Aorta (tissue), 5 donors: ENCODE results near the gene SNX33. TPM values are rescaled to one million over a fixed set of nuclear protein-coding genes. Genes with fewer than 3 reads are reported as not detected.
A peak's percentile ranks its signal among the peaks of the same experiment; 100 is the strongest.

Source experiments
- ATAC-seq: fragments of 200-7000 bp; cut with Tn5 transposase; one replicate; pipeline ENCODE4 v1.9.1; 2022; ENCODE audit warnings: moderate library complexity; ENCODE audit not compliant: low FRiP score
- DNase-seq, 2 donors: peaks; one replicate each; pipeline ENCODE4 v3.0.0-alpha.2; 2020
- H3K27ac ChIP-seq, 2 donors: one replicate each; pipeline ENCODE4 v1.5.1; 2013; ENCODE audit warnings: low read length in 2 of 2, mild to moderate bottlenecking in 2 of 2, moderate library complexity in 2 of 2, control low read depth in 1 of 2, inconsistent platforms in 1 of 2, low read depth in 1 of 2
- H3K27me3 ChIP-seq, 2 donors: one replicate each; pipeline ENCODE4 v1.6.1; 2013; ENCODE audit warnings: control low read depth in 1 of 2, low read length in 1 of 2, mild to moderate bottlenecking in 1 of 2, moderate library complexity in 1 of 2; ENCODE audit not compliant: insufficient read depth in 2 of 2, control insufficient read depth in 1 of 2
- H3K36me3 ChIP-seq, 2 donors: one replicate each; pipeline ENCODE4 v1.6.1; 2013; ENCODE audit warnings: control low read depth in 1 of 2, low read length in 1 of 2, mild to moderate bottlenecking in 1 of 2; ENCODE audit not compliant: insufficient read depth in 2 of 2, control insufficient read depth in 1 of 2
- H3K4me1 ChIP-seq, 2 donors: one replicate each; pipeline ENCODE4 v1.6.1; 2013; ENCODE audit warnings: low read length in 2 of 2, control low read depth in 1 of 2, mild to moderate bottlenecking in 1 of 2, moderate library complexity in 1 of 2; ENCODE audit not compliant: insufficient read depth in 2 of 2, control insufficient read depth in 1 of 2
- H3K4me3 ChIP-seq, 2 donors: one replicate each; pipeline ENCODE4 v1.5.1; 2013; ENCODE audit warnings: low read length in 2 of 2, control low read depth in 1 of 2, mild to moderate bottlenecking in 1 of 2
- H3K9me3 ChIP-seq: one replicate; pipeline ENCODE4 v1.6.1; 2013; ENCODE audit warnings: mild to moderate bottlenecking, low read length; ENCODE audit not compliant: control insufficient read depth
- WGBS, 2 donors: extraction: QIAGEN DNeasy Blood & Tissue Kit; methylation state at CpG; one replicate each; pipeline ENCODE4 v1.1.7; 2013; 5-methylcytosine and 5-hydroxymethylcytosine counted together
- intact Hi-C, 2 donors: fragments of 100-400 bp; cut with DNase I; formaldehyde crosslinking; loops; one replicate each; pipeline versions ENCODE4 v1.14.2 to v1.15.0; 2022
- polyA plus RNA-seq, 2 donors: library from polyadenylated mRNA; stranded (reverse); fragments of 200-250 nt; gene quantifications; one replicate each; pipeline ENCODE4 v1.2.3, GENCODE V29; 2013
- total RNA-seq, 2 donors: library from RNA; stranded (reverse); fragmentation: NEBNext Ultra II Directional; extraction: Animal tissue kit (Norgen Biotek cat#: 25700); gene quantifications; one replicate each; pipeline ENCODE4 v1.2.1, GENCODE V29; 2021
- donor health status: healthy with polysubstance abuse.
- donor health status: Bipolar disorder and iron deficiency.
- donor health status: DM: no; HTN: no; CAD: no.
- donor health status: DM: no; HTN: no; CAD: no.
- donor health status: DM: yes; HTN: yes; CAD: no.

SNX33 gene
- total and polyA plus RNA-seq, 4 donors: 6.3 to 59.5 (median 28.8) TPM

GRCh38 chr15:75663931-75664421, 16.3 kb downstream of the SNX33 start:
- no peak for DNase-seq

DNA sequence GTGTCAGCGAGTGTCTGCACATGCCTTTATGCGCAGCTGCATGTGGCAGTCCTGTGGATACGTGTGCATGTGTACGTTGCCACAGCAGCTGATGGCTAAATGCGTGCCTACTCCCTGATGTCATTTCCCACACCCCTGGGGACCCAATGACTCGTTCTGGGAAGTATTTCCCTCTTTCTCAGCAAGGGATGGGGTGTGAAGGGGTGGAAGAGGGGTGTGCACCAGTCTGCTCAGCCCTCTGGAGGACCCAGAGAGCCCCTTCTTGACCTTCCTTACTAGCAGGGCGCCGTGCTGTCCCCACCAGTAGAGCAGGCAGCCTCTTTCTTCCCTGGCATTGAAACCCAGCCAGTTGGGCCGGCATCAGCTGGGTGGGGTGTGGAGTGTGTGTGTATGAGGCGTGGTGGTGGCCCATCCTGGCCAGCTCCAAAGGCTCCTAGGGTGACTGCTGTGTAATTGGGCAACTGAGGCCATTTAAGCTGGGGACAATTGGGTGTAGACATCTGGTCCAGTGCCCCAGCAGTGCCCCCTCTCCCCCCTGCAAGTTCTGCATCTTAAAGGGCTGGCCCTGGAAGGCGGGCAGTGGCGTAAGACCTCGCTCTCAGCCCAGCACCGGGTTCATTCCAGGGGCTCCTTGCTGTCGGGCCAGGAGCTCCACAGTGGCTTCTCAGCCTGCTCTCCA, 19.2 kb downstream of the SNX33 start:
- Histone ChIP-seq H3K4me3 (no peak overlapping the region), H3K9me3 (no peaks in the 10 kb centered on the region), H3K4me1 (peaks cover 0 to 6% of the 10 kb centered on the region in 2 donors), H3K27ac (peak overlapping the region; percentile 84 to 99), H3K27me3 (no peaks in the 10 kb centered on the region), H3K36me3 (no peaks in the 10 kb centered on the region)
- ATAC-seq (peak; percentile 91), DNase-seq (peak; percentile 93 to 94)
- intact Hi-C loops: no loop called here
- WGBS, 2 donors: 5 to 10% methylated on average over 12 to 15 of the region's 15 CpGs

More at GRCh38 chr15:75663931-75664421, 16.3 kb downstream of the SNX33 start:
- Histone ChIP-seq H3K9me3 (no peaks in the 10 kb centered on the region), H3K4me1 (peaks cover 3 to 6% of the 10 kb centered on the region in 2 donors), H3K36me3 (no peaks in the 10 kb centered on the region), H3K27me3 (no peaks in the 10 kb centered on the region), H3K27ac (no peak overlapping the region), H3K4me3 (no peak overlapping the region)
- intact Hi-C loops: no loop called here
- WGBS, 2 donors: 78% methylated on average over 11 of the region's 11 CpGs
- ATAC-seq: no peak

GRCh38 chr15:75669191-75669878, 21.6 kb downstream of the SNX33 start:
- no peaks in the 10 kb centered on the region for H3K36me3 ChIP-seq
- WGBS, 2 donors: 70 to 71% methylated on average over 14 of the region's 14 CpGs
- H3K4me3 ChIP-seq: no peak overlapping the region
- peak overlapping the region in 1 of 2 donors; percentile 39 for H3K27ac ChIP-seq
- ATAC-seq (no peak), DNase-seq (no peak)
- H3K4me1 ChIP-seq: peaks cover 0 to 6% of the 10 kb centered on the region in 2 donors
- no peaks in the 10 kb centered on the region for H3K27me3 ChIP-seq
- intact Hi-C loops: no loop called here
- H3K9me3 ChIP-seq: no peaks in the 10 kb centered on the region

DNA sequence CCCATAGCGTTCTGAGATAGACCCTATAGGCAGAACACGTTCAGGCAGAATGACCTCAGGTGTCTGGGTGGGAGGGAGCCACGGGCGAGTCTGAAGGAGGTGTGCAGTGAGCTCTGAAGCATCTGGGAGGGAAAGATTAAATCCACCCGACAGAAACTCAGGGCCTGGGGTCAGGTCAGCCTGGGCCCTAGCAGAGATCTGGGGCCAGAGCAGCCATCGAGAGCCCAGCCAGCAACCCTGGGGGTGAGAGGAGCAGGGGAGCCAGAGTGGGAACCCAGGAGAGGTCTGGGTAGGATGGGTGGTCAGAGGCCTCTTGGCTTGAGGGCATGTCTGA, 22.1 kb downstream of the SNX33 start:
- Histone ChIP-seq H3K4me3 (no peak overlapping the region), H3K27ac (peak overlapping the region in 1 of 2 donors; percentile 39), H3K4me1 (peaks cover 0 to 6% of the 10 kb centered on the region in 2 donors), H3K36me3 (no peaks in the 10 kb centered on the region), H3K9me3 (no peaks in the 10 kb centered on the region), H3K27me3 (no peaks in the 10 kb centered on the region)
- DNase-seq: no peak
- no peak for ATAC-seq
- 76 to 79% methylated on average over 6 of the region's 6 CpGs for WGBS, 2 donors
- intact Hi-C loops: loop anchor here in 1 of 2 donors (5.0 kb wide), 1 partner anchor 33 kb away; no protein-coding TSS in a partner anchor

GRCh38 chr15:75671730-75672602, 24.3 kb downstream of the SNX33 start:
- intact Hi-C loops: loop anchor here in 1 of 2 donors (5.0 kb wide), 1 partner anchor 35 kb away; no protein-coding TSS in a partner anchor
- DNase-seq: no peak

GRCh38 chr15:75672646-75673425, 25.1 kb downstream of the SNX33 start:
- H3K36me3 ChIP-seq: peaks cover 0 to 5% of the 10 kb centered on the region in 2 donors
- intact Hi-C loops: loop anchor here in 1 of 2 donors (5.0 kb wide), 1 partner anchor 36 kb away; no protein-coding TSS in a partner anchor
- DNase-seq: peak in 1 of 2 donors; percentile 86
- H3K9me3 ChIP-seq: no peaks in the 10 kb centered on the region
- H3K4me1 ChIP-seq: peaks cover 0 to under 1% of the 10 kb centered on the region in 2 donors
- ATAC-seq: peak; percentile 52
- no peaks in the 10 kb centered on the region for H3K27me3 ChIP-seq
- WGBS, 2 donors: 6 to 12% methylated on average over 14 of the region's 14 CpGs
- H3K27ac ChIP-seq: peak overlapping the region; percentile 71 to 96
- H3K4me3 ChIP-seq: no peak overlapping the region

More at GRCh38 chr15:75671730-75672602, 24.3 kb downstream of the SNX33 start:
- Histone ChIP-seq H3K4me1 (peaks cover 0 to 6% of the 10 kb centered on the region in 2 donors), H3K4me3 (no peak overlapping the region), H3K27ac (peak overlapping the region; percentile 10 to 96), H3K27me3 (no peaks in the 10 kb centered on the region), H3K9me3 (no peaks in the 10 kb centered on the region), H3K36me3 (peaks cover 0 to 2% of the 10 kb centered on the region in 2 donors)
- WGBS, 2 donors: 34 to 44% methylated on average over 11 of the region's 11 CpGs
- no peak for ATAC-seq

- Histone ChIP-seq H3K27me3 (no peaks in the 10 kb centered on the region), H3K36me3 (peaks cover 0 to 5% of the 10 kb centered on the region in 2 donors), H3K9me3 (no peaks in the 10 kb centered on the region), H3K4me3 (no peak overlapping the region), H3K27ac (peak overlapping the region; percentile 71 to 96), H3K4me1 (no peaks in the 10 kb centered on the region)
- intact Hi-C loops: loop anchor here in 1 of 2 donors (5.0 kb wide), 1 partner anchor 36 kb away; no protein-coding TSS in a partner anchor
- ATAC-seq (peak; percentile 82), DNase-seq (peak; percentile 94 to 96)
- WGBS, 2 donors: 16 to 18% methylated on average over 10 of the region's 10 CpGs
These were observed 25.9 kb downstream of the SNX33 start for GRCh38 chr15:75673426-75674235.
